Mesodermal cell (in vitro differentiated cells): ENCODE data around the gene CA11.
A peak's percentile ranks its signal among the peaks of the same experiment; 100 is the strongest.

Experiments
- H3K27ac ChIP-seq: 2 replicates; pipeline ENCODE4 v1.7.0; 2013; ENCODE audit warnings: mild to moderate bottlenecking, low read depth, low read length, moderate library complexity; ENCODE audit not compliant: severe bottlenecking
- H3K36me3 ChIP-seq: 2 replicates; pipeline ENCODE4 v1.7.1; 2013; ENCODE audit warnings: mild to moderate bottlenecking, low read length, moderate library complexity; ENCODE audit not compliant: control insufficient read depth, insufficient read depth
- H3K4me1 ChIP-seq: one replicate; pipeline ENCODE4 v1.7.1; 2013; ENCODE audit warnings: mild to moderate bottlenecking, low read length; ENCODE audit not compliant: insufficient read depth, control insufficient read depth, poor library complexity, severe bottlenecking
- H3K4me3 ChIP-seq: 2 replicates; pipeline ENCODE4 v1.7.0; 2013; ENCODE audit warnings: low read length, control low read depth, mild to moderate bottlenecking; ENCODE audit not compliant: insufficient read depth, poor library complexity, severe bottlenecking; ENCODE audit errors: extremely low read depth
- H3K9me3 ChIP-seq: 2 replicates; pipeline ENCODE4 v1.7.1; 2013; ENCODE audit warnings: mild to moderate bottlenecking, low read length, moderate library complexity; ENCODE audit not compliant: control insufficient read depth
- WGBS, 2 experiments: methylation state at CpG; one replicate each; pipeline ENCODE4 v1.1.5; 2013; ENCODE audit warnings: missing lambda C conversion rate in 2 of 2; ENCODE audit not compliant: insufficient coverage in 2 of 2; 5-methylcytosine and 5-hydroxymethylcytosine counted together

The CA11 gene

DNA sequence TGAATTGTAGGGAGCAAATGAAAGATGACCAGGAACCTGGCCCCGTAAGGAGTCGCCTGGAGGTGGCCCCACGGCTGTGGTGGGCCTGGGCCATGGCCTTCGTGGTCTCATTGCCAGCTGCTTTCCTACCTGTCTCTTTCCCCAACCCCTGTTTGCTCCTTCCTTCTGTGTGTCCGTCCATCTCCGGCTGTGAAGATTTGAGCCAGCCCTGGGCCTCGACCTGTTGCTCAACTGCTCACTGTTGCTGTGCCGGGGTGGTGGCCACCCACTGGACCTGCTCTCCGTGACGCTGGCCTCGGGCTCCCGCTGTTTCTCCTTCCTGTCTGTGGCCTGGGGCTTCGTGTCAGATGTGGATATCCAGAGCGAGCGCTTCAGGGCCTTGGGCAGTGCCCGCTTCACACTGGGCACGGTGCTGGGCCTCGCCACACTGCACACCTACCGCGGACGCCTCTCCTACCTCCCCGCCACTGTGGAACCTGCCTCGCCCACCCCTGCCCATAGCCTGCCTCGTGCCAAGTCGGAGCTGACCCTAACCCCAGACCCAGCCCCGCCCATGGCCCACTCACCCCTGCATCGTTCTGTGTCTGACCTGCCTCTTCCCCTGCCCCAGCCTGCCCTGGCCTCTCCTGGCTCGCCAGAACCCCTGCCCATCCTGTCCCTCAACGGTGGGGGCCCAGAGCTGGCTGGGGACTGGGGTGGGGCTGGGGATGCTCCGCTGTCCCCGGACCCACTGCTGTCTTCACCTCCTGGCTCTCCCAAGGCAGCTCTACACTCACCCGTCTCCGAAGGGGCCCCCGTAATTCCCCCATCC is 17.3 kb downstream of the CA11 start:
- Histone ChIP-seq H3K4me3 (no peak overlapping the region), H3K27ac (no peak overlapping the region), H3K36me3 (peaks cover 5% of the 10 kb centered on the region), H3K4me1 (peaks cover 19% of the 10 kb centered on the region), H3K9me3 (no peaks in the 10 kb centered on the region)
- WGBS, 2 experiments = 95 to 97% methylated on average over 23 to 34 of the region's 34 CpGs

DNA sequence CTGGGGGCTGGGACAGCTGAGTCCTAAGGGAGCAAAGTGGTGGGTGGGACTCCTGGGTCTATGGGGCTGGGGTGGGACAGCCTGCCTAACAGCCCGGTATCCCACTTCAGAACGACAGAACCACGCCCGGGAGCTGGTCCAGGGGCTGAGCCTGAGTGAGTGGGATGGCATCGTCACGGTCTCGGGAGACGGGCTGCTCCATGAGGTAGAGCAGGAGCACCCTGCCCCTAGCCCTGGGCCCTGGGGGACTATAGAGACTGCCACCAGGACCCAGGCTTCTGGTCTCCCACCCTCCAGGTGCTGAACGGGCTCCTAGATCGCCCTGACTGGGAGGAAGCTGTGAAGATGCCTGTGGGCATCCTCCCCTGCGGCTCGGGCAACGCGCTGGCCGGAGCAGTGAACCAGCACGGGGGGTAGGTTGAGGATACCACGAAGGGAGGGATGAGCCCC is 18.1 kb downstream of the CA11 start:
- no peak overlapping the region for H3K27ac ChIP-seq
- H3K4me1 ChIP-seq = peaks cover 19% of the 10 kb centered on the region
- no peaks in the 10 kb centered on the region for H3K9me3 ChIP-seq
- WGBS, 2 experiments = 94 to 95% methylated on average over 12 to 14 of the region's 17 CpGs
- no peak overlapping the region for H3K4me3 ChIP-seq
- H3K36me3 ChIP-seq = peaks cover 5% of the 10 kb centered on the region

DNA sequence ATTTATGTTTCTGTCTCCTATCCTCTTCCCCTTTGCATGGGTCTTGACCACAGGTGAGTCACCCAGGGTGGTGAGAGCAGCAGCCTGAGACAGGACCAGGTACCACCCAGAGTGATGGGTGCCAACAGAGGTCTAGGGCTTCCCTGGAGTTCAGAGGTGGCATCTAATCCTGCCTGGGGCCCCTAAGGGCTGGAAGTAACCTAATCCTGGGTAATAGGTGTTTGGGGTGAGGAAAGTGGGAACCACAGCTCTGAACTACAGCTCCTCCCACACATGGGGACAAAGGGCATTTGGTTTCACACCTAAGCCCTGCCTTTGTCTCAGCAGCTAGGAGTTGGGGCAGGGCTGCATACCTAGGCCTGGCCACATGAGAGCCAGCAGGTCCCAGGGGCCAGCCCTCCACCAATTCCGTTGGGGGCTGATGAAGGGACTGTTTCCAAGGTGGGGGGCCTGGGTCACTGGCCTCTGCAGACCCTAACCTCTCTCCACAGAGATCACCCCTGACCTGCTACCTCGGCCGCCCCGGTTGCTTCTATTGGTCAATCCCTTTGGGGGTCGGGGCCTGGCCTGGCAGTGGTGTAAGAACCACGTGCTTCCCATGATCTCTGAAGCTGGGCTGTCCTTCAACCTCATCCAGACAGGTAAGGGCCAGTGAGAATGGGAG is 18.7 kb downstream of the CA11 start:
- 79 to 100% methylated on average over 2 to 3 of the region's 6 CpGs for WGBS, 2 experiments
- Histone ChIP-seq H3K4me3 (no peak overlapping the region), H3K27ac (no peak overlapping the region), H3K4me1 (peaks cover 13% of the 10 kb centered on the region), H3K36me3 (peaks cover 5% of the 10 kb centered on the region), H3K9me3 (no peaks in the 10 kb centered on the region)

DNA sequence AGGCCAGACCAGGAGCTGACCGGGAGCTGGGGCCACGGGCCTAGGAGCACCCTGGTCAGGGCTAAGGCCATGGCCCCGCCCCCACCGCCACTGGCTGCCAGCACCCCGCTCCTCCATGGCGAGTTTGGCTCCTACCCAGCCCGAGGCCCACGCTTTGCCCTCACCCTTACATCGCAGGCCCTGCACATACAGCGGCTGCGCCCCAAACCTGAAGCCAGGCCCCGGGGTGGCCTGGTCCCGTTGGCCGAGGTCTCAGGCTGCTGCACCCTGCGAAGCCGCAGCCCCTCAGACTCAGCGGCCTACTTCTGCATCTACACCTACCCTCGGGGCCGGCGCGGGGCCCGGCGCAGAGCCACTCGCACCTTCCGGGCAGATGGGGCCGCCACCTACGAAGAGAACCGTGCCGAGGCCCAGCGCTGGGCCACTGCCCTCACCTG is 20.1 kb downstream of the CA11 start:
- Histone ChIP-seq H3K9me3 (no peaks in the 10 kb centered on the region), H3K27ac (no peak overlapping the region), H3K36me3 (peaks cover 5% of the 10 kb centered on the region), H3K4me1 (peaks cover 12% of the 10 kb centered on the region), H3K4me3 (no peak overlapping the region)
- 98 to 99% methylated on average over 25 to 30 of the region's 30 CpGs for WGBS, 2 experiments

DNA sequence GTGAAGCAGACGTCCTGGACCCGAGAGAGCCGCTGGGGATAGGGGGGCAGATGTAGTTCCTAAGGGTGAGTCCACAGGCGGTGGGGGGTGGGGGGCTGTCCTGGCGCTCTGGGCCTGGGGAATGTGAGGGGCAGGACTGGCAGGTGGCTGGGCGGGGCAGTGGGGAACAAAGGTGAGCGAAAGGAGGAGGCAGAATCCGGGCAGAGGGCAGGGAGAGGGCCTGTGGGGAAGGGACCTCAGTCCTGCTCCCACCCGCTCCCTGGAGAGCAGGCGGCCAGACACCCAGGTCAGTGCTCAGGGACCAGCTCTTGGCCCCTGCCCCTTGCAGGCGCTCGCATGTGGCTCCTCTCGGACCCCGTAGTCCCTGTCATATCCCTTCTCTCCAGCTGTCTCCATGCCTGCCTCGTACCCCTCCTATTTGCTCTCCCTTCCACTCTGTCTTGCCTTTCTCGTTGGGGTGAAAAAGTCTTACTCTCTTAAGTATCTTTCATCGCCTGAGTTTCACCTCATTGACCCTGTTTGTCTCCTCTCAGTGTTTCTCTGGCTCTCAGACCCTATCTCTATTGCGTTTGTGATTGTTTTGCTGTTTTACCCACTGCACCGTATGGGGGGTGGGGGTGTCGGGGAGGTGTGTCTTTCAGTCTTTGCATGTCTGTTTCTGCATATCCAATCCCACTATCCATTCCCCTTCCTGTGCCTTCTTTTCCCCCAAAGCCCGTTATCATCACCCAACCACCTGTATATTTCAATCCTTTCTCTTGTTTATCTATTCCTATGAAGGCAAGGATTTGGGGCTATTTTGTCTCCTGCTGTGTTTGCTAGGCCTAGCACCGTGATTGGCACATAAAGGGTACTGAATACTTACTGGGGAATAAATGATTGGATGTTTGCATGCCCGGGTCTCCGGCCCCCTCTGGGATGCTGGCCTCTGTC is 20.9 kb downstream of the CA11 start:
- peak overlapping the region; percentile 41 for H3K27ac ChIP-seq

DNA sequence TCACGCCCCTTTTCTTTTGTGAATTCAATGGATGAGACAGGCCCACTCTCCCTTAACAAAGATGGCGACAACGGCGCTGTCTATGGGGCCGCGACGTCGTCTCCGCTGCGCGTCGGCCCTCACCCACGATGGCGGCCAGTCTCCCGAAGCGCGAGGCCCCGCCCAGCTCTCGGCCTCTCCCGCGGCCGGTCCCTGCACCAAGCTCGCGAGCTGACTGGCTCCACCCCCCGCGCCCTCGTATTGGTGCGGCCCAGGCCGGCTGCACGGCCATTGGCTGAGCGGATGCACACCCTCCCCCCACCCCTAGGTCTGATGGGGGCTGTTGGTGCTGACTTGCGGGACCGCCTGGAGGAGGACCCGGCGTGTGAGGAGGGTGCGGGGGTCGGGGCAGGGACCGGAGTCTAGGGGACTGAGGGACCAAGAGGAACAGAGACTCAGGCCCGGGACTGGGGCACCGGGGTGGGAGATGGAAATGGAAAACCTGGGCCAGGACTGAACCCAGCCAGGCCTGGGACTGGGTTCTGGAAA is 21.9 kb downstream of the CA11 start:
- H3K27ac ChIP-seq = peak overlapping the region; percentile 96
- WGBS, 2 experiments = 0 to 1% methylated on average over 16 to 34 of the region's 40 CpGs
- no peaks in the 10 kb centered on the region for H3K9me3 ChIP-seq

More for the DNA sequence above, 20.9 kb downstream of the CA11 start:
- Histone ChIP-seq H3K9me3 (no peaks in the 10 kb centered on the region), H3K4me3 (peak overlapping the region; percentile 58), H3K4me1 (peaks cover 4% of the 10 kb centered on the region), H3K36me3 (peaks cover 5% of the 10 kb centered on the region)
- 56 to 62% methylated on average over 17 to 20 of the region's 24 CpGs for WGBS, 2 experiments

DNA sequence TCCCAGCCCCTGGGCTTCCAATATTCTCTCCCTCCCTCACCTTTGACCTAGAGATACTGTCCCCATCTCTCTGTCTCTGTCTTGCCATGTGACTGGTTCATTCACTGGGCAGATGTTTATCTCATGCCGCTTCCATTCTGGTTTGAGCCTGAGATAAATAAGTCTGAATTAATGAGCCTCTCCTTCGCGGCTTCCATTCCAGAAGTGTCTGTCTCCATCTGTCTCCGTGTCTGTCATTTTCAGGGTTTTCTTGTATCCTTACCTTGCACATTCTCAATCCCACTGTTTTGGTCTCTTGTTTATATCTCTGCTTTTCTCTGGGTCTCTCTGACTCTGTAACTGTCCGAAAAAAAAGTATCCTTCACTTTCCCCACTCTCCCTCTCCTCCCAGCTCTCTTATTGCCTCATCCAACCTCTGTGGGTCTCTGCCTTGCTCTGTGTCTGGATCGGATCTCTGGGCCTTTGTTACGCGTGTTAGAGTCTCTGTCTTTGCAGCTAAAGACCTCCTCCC is 22.4 kb downstream of the CA11 start:
- WGBS, 2 experiments = 35 to 37% methylated on average over 8 of the region's 8 CpGs
- Histone ChIP-seq H3K4me1 (no peaks in the 10 kb centered on the region), H3K36me3 (peaks cover 6% of the 10 kb centered on the region), H3K4me3 (peak overlapping the region; percentile 58), H3K9me3 (no peaks in the 10 kb centered on the region), H3K27ac (peak overlapping the region; percentile 96)

More for the DNA sequence above, 21.9 kb downstream of the CA11 start:
- Histone ChIP-seq H3K4me1 (no peaks in the 10 kb centered on the region), H3K4me3 (peak overlapping the region; percentile 58), H3K36me3 (peaks cover 5% of the 10 kb centered on the region)

DNA sequence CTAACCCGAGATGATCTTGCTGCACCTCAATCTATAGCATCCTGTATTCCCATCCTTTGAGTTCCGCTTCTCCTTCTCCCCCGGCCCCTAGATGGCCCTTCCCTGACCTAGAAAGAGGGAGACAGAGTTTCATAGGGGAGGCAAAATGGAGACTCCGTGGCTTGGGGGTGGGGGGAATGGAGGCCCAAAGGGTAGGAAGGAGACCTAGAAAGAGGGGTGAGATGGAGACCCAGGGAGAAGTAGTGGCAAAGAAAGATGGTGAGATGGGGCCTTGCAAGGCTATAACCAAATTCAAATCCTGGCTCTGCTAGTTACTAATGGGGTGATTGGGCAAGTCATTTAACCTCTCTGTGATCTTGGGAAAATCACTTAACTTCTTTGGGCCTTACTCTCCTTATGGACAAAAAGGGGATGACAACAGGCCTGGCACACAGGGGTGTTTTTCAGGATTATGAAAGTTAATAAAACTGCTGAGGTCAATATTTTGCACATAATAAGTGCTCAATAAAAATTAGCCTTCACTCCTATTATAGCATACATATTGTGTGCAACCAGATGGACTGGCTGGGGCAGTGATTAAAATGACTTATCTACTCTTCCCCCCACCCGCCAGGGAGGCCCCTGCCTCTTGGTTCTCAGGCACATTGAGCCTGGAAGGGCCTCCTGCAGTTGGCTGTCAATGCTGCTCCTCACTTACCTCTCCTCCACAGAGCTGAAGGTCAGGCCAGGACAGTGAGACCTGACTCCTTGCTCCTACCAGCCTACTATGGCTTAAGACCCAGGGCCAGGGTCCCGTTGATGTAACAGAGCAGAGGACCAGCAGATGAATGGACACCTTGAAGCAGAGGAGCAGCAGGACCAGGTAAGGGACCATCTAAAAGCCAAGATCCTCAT is 26.0 kb downstream of the CA11 start:
- Histone ChIP-seq H3K4me1 (peaks cover 28% of the 10 kb centered on the region), H3K36me3 (peaks cover 37% of the 10 kb centered on the region)
- 44 to 50% methylated on average over 2 to 4 of the region's 6 CpGs for WGBS, 2 experiments

DNA sequence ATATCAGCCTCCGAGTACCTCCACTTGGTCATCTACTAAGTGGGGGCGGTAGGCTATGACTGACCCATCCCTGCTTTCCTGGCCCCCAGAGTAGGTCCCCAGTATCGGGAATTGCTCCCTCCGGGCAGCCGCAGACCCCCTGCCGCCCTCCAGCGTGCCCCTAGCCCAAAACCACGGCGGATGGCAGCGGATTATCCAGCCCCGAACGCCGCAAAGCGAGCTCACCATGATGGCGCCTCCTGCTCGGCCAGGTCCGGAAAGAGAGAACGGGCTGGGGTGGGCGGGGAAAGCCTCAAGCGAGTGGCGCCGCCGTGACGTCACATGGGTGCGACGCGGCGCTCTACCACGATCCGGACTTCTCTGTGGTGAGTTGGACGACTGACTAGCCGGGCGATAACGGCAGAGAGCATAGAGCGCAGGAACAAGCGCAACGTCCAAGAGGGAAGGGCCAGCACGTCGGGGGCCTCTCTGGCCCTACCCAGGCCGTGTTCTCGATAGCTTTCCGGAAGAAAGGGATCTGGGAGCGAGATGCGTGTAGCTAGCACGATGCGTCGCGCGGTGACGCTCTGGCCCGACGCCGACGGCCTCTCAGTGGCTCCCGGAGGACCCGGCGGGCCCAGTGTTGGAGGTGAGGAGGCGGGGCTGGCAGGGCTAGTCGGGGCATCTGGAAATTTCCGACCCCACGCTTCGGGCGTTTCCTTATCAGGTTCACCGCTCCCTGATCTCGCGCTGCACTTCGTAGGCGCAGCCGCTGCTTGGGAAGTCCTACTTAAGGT is 26.9 kb downstream of the CA11 start, which contains the start of the genes RPL18 and SPHK2:
Gene RPL18 (minus strand): TSS at position 263 of the 776 bp plus-strand sequence. CDS start 35 bp downstream, at position 228.
Gene SPHK2 (plus strand): TSS at position 591 of the 776 bp plus-strand sequence. CDS start 1,009 bp downstream, outside the sequence.
- H3K27ac ChIP-seq = peak within 1 kb of the TSS; percentile 94
- WGBS, 2 experiments = 0 to 1% methylated on average over 64 to 67 of the region's 69 CpGs
- peaks cover 44% of the 10 kb centered on the region for H3K36me3 ChIP-seq
- no peaks in the 10 kb centered on the region for H3K9me3 ChIP-seq
- H3K4me3 ChIP-seq = peak within 1 kb of the TSS; percentile 100
- peaks cover 31% of the 10 kb centered on the region for H3K4me1 ChIP-seq

More for the DNA sequence above, 26.0 kb downstream of the CA11 start:
- Histone ChIP-seq H3K27ac (peak overlapping the region; percentile 94), H3K4me3 (peak overlapping the region; percentile 100), H3K9me3 (no peaks in the 10 kb centered on the region)
